GM12874 (cell line): Measurements from ENCODE around the gene UIMC1.

Source experiments
- TF ChIP-seq, protein P1 (sequence below): IDR thresholded peaks from 2 replicates; pipeline ENCODE4 v1.5.1; 2011; ENCODE audit warnings: low read depth, mild to moderate bottlenecking, control low read depth, low read length, moderate library complexity; ENCODE audit not compliant: insufficient read depth

Gene UIMC1

GRCh38 chr5:177006265-177006972 is at the start of gene UIMC1:
UIMC1 (minus strand) TSS chr5:177006779; CDS start chr5:176982615, 24,164 bp downstream.
- TF ChIP-seq, protein P1, sequence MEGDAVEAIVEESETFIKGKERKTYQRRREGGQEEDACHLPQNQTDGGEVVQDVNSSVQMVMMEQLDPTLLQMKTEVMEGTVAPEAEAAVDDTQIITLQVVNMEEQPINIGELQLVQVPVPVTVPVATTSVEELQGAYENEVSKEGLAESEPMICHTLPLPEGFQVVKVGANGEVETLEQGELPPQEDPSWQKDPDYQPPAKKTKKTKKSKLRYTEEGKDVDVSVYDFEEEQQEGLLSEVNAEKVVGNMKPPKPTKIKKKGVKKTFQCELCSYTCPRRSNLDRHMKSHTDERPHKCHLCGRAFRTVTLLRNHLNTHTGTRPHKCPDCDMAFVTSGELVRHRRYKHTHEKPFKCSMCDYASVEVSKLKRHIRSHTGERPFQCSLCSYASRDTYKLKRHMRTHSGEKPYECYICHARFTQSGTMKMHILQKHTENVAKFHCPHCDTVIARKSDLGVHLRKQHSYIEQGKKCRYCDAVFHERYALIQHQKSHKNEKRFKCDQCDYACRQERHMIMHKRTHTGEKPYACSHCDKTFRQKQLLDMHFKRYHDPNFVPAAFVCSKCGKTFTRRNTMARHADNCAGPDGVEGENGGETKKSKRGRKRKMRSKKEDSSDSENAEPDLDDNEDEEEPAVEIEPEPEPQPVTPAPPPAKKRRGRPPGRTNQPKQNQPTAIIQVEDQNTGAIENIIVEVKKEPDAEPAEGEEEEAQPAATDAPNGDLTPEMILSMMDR = no peak

GRCh38 chr5:177049285-177049684 is 42.7 kb upstream of the UIMC1 start:
- TF ChIP-seq, protein P1 = no peak

GRCh38 chr5:177045631-177046030 is 39.1 kb upstream of the UIMC1 start:
- TF ChIP-seq, protein P1 = no peak

DNA sequence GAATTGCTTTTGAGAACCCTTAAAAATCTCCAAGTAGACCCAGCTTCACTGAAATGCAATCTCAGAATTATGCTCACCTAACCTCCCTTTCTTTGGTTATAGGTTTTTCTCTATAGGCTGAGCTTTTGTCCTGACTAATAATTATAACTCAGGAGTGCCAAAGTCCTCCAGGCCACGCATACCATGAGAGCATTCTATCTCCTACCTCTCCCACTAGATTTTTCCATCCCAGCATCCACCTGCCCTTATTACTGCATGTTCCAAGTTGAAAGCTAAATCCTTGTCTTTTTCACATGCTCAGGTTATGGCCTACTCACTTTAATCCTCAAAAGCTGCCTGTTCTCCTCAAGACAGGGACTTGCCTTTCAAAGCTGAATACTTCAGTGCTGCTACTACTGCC is 38.1 kb upstream of the UIMC1 start:
- TF ChIP-seq, protein P1 = no peak

DNA sequence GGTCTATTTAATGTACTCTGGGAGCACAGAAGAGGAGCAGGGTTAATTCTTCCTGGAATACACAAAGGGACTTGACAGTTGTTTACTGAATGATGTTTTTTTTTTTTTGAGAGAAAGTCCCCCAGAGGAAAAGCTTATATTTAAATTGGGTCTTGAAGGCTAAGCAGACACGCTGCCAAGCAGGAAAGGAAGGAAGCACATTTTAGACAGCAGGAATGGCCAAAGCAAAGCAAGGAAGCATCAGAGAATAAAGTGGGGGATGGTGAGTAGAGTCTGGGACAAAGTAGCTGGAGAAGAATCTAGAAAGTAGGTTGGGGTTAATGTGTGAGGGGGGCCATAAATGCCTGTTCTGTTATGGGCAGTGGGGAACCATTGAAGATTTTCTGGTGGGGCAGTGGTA is 37.4 kb upstream of the UIMC1 start:
- TF ChIP-seq, protein P1 = no peak

- TF ChIP-seq, protein P1 = no peak
These were observed 36.5 kb upstream of the UIMC1 start for GRCh38 chr5:177043114-177043513.

- TF ChIP-seq, protein P1 = no peak
These were observed 35.4 kb upstream of the UIMC1 start for GRCh38 chr5:177041936-177042335.
